ENCODE data around the gene HAUS3. TPM values are rescaled to one million over a fixed set of nuclear protein-coding genes. Genes with fewer than 3 reads are reported as not detected.

Gene HAUS3
- total RNA-seq, 2 experiments from 2014 or later: 15.9 to 22.2 TPM

- Histone ChIP-seq H3K79me2 (ENCODE audit: insufficient read depth, low read depth, low read length) (no peaks in the 10 kb centered on the region), H4K20me1 (ENCODE audit: insufficient read depth, low read length) (no peaks in the 10 kb centered on the region), H3K36me3 (ENCODE audit: insufficient read depth, low read length) (no peaks in the 10 kb centered on the region), H2AFZ (ENCODE audit: low read length) (no peak overlapping the region), H3K4me3 (ENCODE audit: low read depth, low read length, poor library complexity, severe bottlenecking) (no peak overlapping the region), H3K4me1 (ENCODE audit: insufficient read depth, low read length, poor library complexity, severe bottlenecking) (no peaks in the 10 kb centered on the region), H3K27ac (ENCODE audit: low read depth, low read length, poor library complexity, severe bottlenecking) (no peak overlapping the region), H3K9me3 (ENCODE audit: low read length) (no peaks in the 10 kb centered on the region), H3K4me2 (ENCODE audit: low read length) (no peak overlapping the region), H3K9me2 (ENCODE audit: insufficient read depth, low read length) (no peaks in the 10 kb centered on the region)
- ChIA-PET CTCF (ENCODE audit: unreplicated experiment) (no interaction called here), POLR2A (interaction anchor here (0.9 kb wide), 1 partner anchor 20 kb away, joined by 4 read pairs; no protein-coding TSS in a partner anchor)
- no TSS peak for BruUV-seq (replicated peaks)
- no peak for TF ChIP-seq CTCF (conservative IDR thresholded peaks at IDR 0.05; ENCODE audit: low read length)
- TF ChIP-seq EZH2phosphoT487 (IDR thresholded peaks at IDR 0.05; ENCODE audit: borderline replicate concordance, low read depth, low read length): no peak
- DNase-seq (ENCODE audit: low spot score): no peak
- intact Hi-C loops (cut with micrococcal nuclease; ENCODE audit: unreplicated experiment): no loop called here
These were observed 47.4 kb downstream of the HAUS3 start for GRCh38 chr4:2194496-2194895.

- Histone ChIP-seq H3K4me3 (ENCODE audit: low read depth, low read length, poor library complexity, severe bottlenecking) (no peak overlapping the region), H4K20me1 (ENCODE audit: insufficient read depth, low read length) (no peaks in the 10 kb centered on the region), H3K4me2 (ENCODE audit: low read length) (no peak overlapping the region), H3K9me3 (ENCODE audit: low read length) (no peaks in the 10 kb centered on the region), H3K27ac (ENCODE audit: low read depth, low read length, poor library complexity, severe bottlenecking) (no peak overlapping the region), H3K36me3 (ENCODE audit: insufficient read depth, low read length) (no peaks in the 10 kb centered on the region), H3K79me2 (ENCODE audit: insufficient read depth, low read depth, low read length) (no peaks in the 10 kb centered on the region), H3K4me1 (ENCODE audit: insufficient read depth, low read length, poor library complexity, severe bottlenecking) (no peaks in the 10 kb centered on the region), H3K9me2 (ENCODE audit: insufficient read depth, low read length) (no peaks in the 10 kb centered on the region), H2AFZ (ENCODE audit: low read length) (no peak overlapping the region)
- no TSS peak for BruUV-seq (replicated peaks)
- no peak for DNase-seq (ENCODE audit: low spot score)
- TF ChIP-seq CTCF (conservative IDR thresholded peaks at IDR 0.05; ENCODE audit: low read length): no peak
- POLR2A ChIA-PET: no interaction called here
- CTCF ChIA-PET (ENCODE audit: unreplicated experiment): no interaction called here
- intact Hi-C loops (cut with micrococcal nuclease; ENCODE audit: unreplicated experiment): no loop called here
These were observed 48.6 kb downstream of the HAUS3 start for GRCh38 chr4:2193326-2193725.

GRCh38 chr4:2186865-2187172, 55.1 kb downstream of the HAUS3 start:
- Histone ChIP-seq H3K9me3 (ENCODE audit: low read length) (peaks cover 15% of the 10 kb centered on the region), H4K20me1 (ENCODE audit: insufficient read depth, low read length) (no peaks in the 10 kb centered on the region), H3K4me1 (ENCODE audit: insufficient read depth, low read length, poor library complexity, severe bottlenecking) (no peaks in the 10 kb centered on the region), H2AFZ (ENCODE audit: low read length) (no peak overlapping the region), H3K79me2 (ENCODE audit: insufficient read depth, low read depth, low read length) (no peaks in the 10 kb centered on the region), H3K9me2 (ENCODE audit: insufficient read depth, low read length) (no peaks in the 10 kb centered on the region), H3K36me3 (ENCODE audit: insufficient read depth, low read length) (no peaks in the 10 kb centered on the region), H3K4me2 (ENCODE audit: low read length) (no peak overlapping the region), H3K27ac (ENCODE audit: low read depth, low read length, poor library complexity, severe bottlenecking) (no peak overlapping the region), H3K4me3 (ENCODE audit: low read depth, low read length, poor library complexity, severe bottlenecking) (no peak overlapping the region)
- intact Hi-C loops (cut with micrococcal nuclease; ENCODE audit: unreplicated experiment): loop anchor here (5.0 kb wide), 1 partner anchor 440 kb away; no protein-coding TSS in a partner anchor
- POLR2A ChIA-PET: no interaction called here
- BruUV-seq (replicated peaks): no TSS peak
- TF ChIP-seq CTCF (conservative IDR thresholded peaks at IDR 0.05; ENCODE audit: low read length) (no peak), EZH2phosphoT487 (IDR thresholded peaks at IDR 0.05; ENCODE audit: borderline replicate concordance, low read depth, low read length) (no peak)
- DNase-seq (ENCODE audit: low spot score): no peak
- CTCF ChIA-PET (ENCODE audit: unreplicated experiment): no interaction called here

All from OCI-LY7 (cell line).